ENCODE data around the gene P2RY12.

Gene P2RY12

GRCh38 chr3:151307131-151307530, 77.4 kb downstream of the P2RY12 start:
- DNase-seq (ENCODE audit: low read depth in 2 of 2): no peak

- no peak for DNase-seq (ENCODE audit: low read depth in 2 of 2)
These were observed 78.3 kb downstream of the P2RY12 start for GRCh38 chr3:151306168-151306810.

DNA sequence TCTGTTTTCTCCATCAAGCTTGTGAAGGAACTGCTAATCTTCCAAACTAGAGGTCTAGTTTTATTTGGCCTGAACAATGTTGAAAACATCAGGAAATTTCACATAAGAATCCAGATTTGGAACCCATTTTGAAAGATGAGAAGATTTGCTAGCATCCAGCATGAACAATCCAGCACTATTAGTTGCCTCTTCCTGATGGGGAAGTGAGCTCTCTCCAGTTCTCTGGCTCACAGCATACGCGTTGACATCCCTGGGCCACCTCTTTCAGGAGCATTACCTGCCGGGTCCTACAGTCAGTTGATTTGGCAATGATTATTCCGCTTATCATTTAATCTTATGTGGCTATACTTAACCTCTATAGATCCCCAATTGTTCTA, 78.8 kb downstream of the P2RY12 start:
- DNase-seq (ENCODE audit: low read depth in 2 of 2): no peak

- no peak for DNase-seq (ENCODE audit: low read depth in 2 of 2)
These were observed 79.3 kb downstream of the P2RY12 start for GRCh38 chr3:151305060-151305774.

GRCh38 chr3:151303751-151304150, 80.8 kb downstream of the P2RY12 start:
- no peak for DNase-seq (ENCODE audit: low read depth in 2 of 2)

DNA sequence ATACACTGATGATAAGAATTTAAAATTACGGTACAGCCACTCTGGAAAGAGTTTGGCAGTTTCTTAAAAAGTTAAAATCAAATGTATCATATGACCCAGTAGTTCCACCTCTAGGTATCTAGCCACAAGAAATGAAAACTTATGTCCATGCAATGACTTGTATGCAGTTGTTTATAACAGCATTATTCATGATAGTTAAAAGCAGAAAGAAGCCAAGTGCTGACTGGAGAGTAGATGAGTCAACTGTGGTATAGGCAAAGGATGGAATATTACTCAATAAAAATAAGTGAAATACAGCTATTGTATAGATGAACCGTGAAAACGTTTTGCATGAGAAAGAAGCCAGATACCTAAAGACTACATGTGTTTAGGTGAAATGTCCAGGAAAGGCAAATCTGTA, 82.8 kb downstream of the P2RY12 start:
- no peak for DNase-seq (ENCODE audit: low read depth in 2 of 2)

DNA sequence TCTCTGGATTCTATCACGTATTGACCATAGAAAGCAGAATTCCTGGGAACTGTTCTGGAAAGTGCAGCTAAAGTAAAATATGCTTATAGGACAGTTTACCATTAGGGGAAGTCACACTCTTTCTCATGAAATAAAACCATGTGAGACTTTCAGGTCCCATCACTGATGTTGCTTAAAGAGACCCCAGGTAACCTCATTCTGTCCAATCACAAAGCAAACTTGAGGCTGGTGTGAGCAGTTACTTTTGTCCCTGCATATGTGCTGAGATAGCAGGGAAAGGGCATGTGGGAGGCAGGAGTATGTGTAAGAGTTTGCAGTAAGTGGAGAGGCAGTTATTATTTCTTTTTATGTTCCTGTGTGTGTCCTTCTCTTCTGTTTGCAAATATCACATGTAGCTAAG, 84.0 kb downstream of the P2RY12 start:
- no peak for DNase-seq (ENCODE audit: low read depth in 2 of 2)

DNA sequence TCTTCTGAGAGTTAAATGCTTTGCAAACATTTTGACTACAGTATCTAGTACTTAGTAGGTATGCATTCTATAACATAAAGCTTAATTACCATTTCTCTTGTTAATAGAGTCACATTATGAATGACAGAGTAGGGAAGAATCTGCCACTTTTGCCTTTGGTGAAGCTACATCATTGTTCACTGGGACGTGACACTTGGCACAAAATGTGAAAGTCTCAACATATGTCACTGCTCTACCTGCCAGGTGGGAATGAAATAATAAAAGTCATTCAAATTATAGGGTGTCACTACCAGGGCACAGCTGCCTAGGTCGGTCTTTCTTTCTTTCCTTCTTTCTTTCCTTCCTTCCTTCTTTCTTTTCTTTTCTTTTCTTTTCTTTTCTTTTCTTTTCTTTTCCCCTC, 85.5 kb downstream of the P2RY12 start:
- DNase-seq (ENCODE audit: low read depth in 2 of 2): no peak

DNA sequence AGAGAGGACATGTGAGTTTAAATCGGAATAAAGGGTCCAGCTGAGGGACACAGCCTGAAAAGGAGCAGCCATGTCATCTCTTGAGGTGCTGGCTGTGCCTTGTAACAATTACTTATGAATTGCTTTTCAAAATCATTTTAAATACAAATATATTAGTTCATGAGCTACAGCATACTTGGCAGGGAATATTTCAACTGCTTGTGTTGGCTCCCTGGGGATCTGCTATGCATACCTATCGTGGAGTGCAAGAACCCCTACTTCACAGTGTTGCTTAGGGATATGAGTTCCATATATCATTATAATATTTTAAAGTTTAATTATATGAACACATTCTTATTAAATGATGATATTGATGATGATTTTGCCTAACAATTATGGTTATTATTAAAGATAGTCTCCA, 87.1 kb downstream of the P2RY12 start:
- no peak for DNase-seq (ENCODE audit: low read depth in 2 of 2)

DNA sequence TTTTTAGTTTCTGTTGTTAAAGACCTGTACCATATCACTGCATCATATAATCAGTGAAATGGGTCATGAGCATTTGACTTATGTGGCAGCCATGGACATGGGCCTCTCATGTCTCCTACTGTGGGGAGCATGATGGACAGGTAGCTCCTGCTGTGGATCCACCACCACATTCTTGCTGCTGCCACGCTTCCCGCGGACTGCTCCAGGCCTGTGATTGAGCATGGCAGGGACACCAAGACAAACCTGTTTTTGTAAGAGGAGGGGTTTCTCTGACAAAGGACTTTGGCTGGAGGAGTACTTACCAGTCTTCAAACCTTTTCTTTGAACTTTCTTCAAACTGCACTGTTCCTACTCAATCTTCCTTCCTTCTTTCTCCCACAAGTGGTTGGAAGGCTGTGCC, 88.3 kb downstream of the P2RY12 start:
- no peak for DNase-seq (ENCODE audit: low read depth in 2 of 2)

DNA sequence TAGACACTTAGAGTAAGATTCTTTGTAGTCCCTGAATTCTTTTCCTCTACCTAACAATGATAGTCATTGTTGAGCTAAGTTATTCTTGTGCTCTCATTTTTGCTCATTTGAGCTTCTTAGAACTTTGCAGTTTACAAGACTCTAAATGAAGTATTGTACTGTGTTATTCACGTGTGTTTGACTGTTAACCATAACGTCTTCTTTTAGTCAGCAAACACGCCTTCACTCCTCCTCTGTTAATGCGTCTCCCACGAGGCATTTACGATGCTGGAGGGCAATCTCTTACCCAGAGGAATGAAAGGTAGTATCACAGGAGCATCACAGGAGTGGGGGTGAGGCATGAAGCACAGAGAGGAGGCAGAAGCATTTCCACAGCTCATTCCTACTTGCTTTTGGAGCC, 91.4 kb downstream of the P2RY12 start:
- no peak for DNase-seq (ENCODE audit: low read depth in 2 of 2)

GRCh38 chr3:151290673-151291072, 93.9 kb downstream of the P2RY12 start:
- no peak for DNase-seq (ENCODE audit: low read depth in 2 of 2)

DNA sequence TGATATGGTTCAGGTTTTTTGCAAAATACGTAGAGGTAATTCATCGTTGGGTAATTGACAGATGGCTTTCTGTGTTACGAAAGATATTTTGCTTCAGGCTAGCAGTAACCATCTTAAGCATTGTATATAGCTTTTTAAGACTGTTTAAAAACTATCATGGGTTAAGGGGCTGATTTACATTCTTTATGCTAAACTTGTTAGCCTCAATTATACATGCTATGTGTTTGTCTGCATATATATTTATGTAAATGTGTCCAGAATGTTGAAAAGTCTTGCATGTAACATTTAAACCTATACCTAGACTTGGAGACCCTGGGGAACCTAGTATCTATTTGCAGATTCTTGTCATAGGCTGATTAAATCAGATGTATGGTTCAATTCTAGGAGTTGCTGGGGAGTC, 95.1 kb downstream of the P2RY12 start:
- DNase-seq (ENCODE audit: low read depth in 2 of 2): no peak
